B cell (primary cell): ENCODE data around the gene TRMT11. TPM values are rescaled to one million over a fixed set of nuclear protein-coding genes. Genes with fewer than 3 reads are reported as not detected.

Source experiments
- ATAC-seq: fragments of 200-7000 bp; cut with Tn5 transposase; one replicate; pipeline ENCODE4 v1.10.0; 2021; ENCODE audit warnings: low read depth, mild to moderate bottlenecking, moderate number of reproducible peaks, moderate library complexity
- CTCF ChIA-PET: fragments of 350-600 bp; sonication (Branson Sonifier 250); formaldehyde crosslinking; loops from one replicate; lab custom pipeline; 2021; ENCODE audit warnings: antibody characterized with exemption, inconsistent platforms; lab: Charles Lee
- POLR2A ChIA-PET: fragments of 350-600 bp; sonication (Branson Sonifier 250); formaldehyde crosslinking; loops from one replicate; lab custom pipeline; 2021; ENCODE audit warnings: antibody characterized with exemption; lab: Charles Lee
- DNase-seq: peaks from one replicate; pipeline ENCODE4 v3.0.0; 2013
- H2AFZ ChIP-seq: 2 replicates; pipeline ENCODE4 v1.6.1; 2012; ENCODE audit warnings: mild to moderate bottlenecking, low read depth, low read length; ENCODE audit not compliant: insufficient read depth, poor library complexity, severe bottlenecking
- H3K27ac ChIP-seq, 2 donors: 1 replicate in 1 of 2; 2 replicates in 1 of 2; pipeline ENCODE4 v1.5.1; 2012 to 2013; ENCODE audit warnings: low read length in 2 of 2, mild to moderate bottlenecking in 2 of 2, moderate library complexity in 1 of 2
- H3K27me3 ChIP-seq, 4 experiments: fragments of 200-600 bp in 1 of 4; sonication (generic) in 1 of 4; replicated peaks in 1 of 4; 1 replicate in 2 of 4; 2 replicates in 2 of 4; pipeline versions ENCODE4 v1.6.1 to v1.7.0; 2013 to 2016; ENCODE audit warnings: low read length in 3 of 4, mild to moderate bottlenecking in 2 of 4, mixed read lengths in 1 of 4, moderate library complexity in 1 of 4; ENCODE audit not compliant: insufficient read depth in 4 of 4, control insufficient read depth in 3 of 4; ENCODE audit errors: control extremely low read depth in 1 of 4
- H3K36me3 ChIP-seq, 2 experiments: replicated peaks in 1 of 2; 1 replicate in 1 of 2; 2 replicates in 1 of 2; pipeline versions ENCODE4 v1.6.1 to v1.7.1; 2013; ENCODE audit warnings: low read length in 1 of 2; ENCODE audit not compliant: insufficient read depth in 2 of 2, control insufficient read depth in 1 of 2; ENCODE audit errors: control extremely low read depth in 1 of 2, extremely low read depth in 1 of 2
- H3K4me1 ChIP-seq, 2 donors: fragments of 200-600 bp in 1 of 2; sonication (generic) in 1 of 2; 1 replicate in 1 of 2; 2 replicates in 1 of 2; pipeline versions ENCODE4 v1.5.1 to v1.6.1; 2013 to 2017; ENCODE audit warnings: low read length in 2 of 2; ENCODE audit not compliant: control insufficient read depth in 2 of 2, insufficient read depth in 2 of 2
- H3K4me2 ChIP-seq: replicated peaks from 2 replicates; pipeline ENCODE3; 2012; ENCODE audit warnings: mild to moderate bottlenecking, low read depth, low read length; ENCODE audit not compliant: poor library complexity, severe bottlenecking
- H3K4me3 ChIP-seq, 5 experiments: fragments of 200-600 bp in 1 of 5; sonication (generic) in 1 of 5; 1 replicate in 3 of 5; 2 replicates in 2 of 5; pipeline versions ENCODE4 v1.5.1 to v1.7.0; 2011 to 2016; ENCODE audit warnings: low read length in 4 of 5, mild to moderate bottlenecking in 4 of 5, low read depth in 2 of 5, control low read depth in 1 of 5, moderate library complexity in 1 of 5; ENCODE audit not compliant: insufficient read depth in 1 of 5; ENCODE audit errors: control extremely low read depth in 1 of 5, extremely low read depth in 1 of 5
- H3K79me2 ChIP-seq: fragments of 200-600 bp; sonication (generic); one replicate; pipeline ENCODE4 v1.6.0; 2016; ENCODE audit warnings: low read length; ENCODE audit not compliant: control insufficient read depth, insufficient read depth
- H3K9ac ChIP-seq: fragments of 200-600 bp; sonication (generic); 2 replicates; pipeline ENCODE4 v1.6.1; 2017; ENCODE audit warnings: mild to moderate bottlenecking, low read length, moderate library complexity
- H3K9me3 ChIP-seq, 3 donors: one replicate each; pipeline versions ENCODE4 v1.6.1 to v1.7.1; 2013; ENCODE audit warnings: low read length in 2 of 3; ENCODE audit not compliant: control insufficient read depth in 2 of 3, insufficient read depth in 1 of 3; ENCODE audit errors: control extremely low read depth in 1 of 3
- H4K20me1 ChIP-seq: 2 replicates; pipeline ENCODE4 v1.6.0; 2012; ENCODE audit warnings: mild to moderate bottlenecking, low read length; ENCODE audit not compliant: insufficient read depth, control insufficient read depth, poor library complexity, severe bottlenecking
- H3K27ac Mint-ChIP-seq: one replicate; pipeline ENCODE4 v1.8.0; 2021; ENCODE audit warnings: mixed read lengths
- H3K27me3 Mint-ChIP-seq: one replicate; pipeline ENCODE4 v1.8.0; 2021; ENCODE audit warnings: mixed read lengths
- H3K4me1 Mint-ChIP-seq: one replicate; pipeline ENCODE4 v1.8.0; 2021; ENCODE audit warnings: mixed read lengths
- H3K4me3 Mint-ChIP-seq: one replicate; pipeline ENCODE4 v1.8.0; 2021; ENCODE audit warnings: mixed read lengths
- H3K9me3 Mint-ChIP-seq: one replicate; pipeline ENCODE4 v1.8.0; 2022; ENCODE audit warnings: mixed read lengths; ENCODE audit not compliant: insufficient read depth
- EZH2 ChIP-seq: IDR thresholded peaks from 2 replicates; pipeline ENCODE4 v1.6.1; 2012; ENCODE audit warnings: borderline replicate concordance, low read depth, mild to moderate bottlenecking, moderate library complexity, low read length; ENCODE audit not compliant: insufficient read depth, poor library complexity, severe bottlenecking
- WGBS: methylation state at CpG from one replicate; pipeline ENCODE4 v1.1.5; 2013; ENCODE audit warnings: missing lambda C conversion rate; ENCODE audit not compliant: insufficient coverage; 5-methylcytosine and 5-hydroxymethylcytosine counted together
- intact Hi-C: fragments of 100-400 bp; cut with micrococcal nuclease; formaldehyde crosslinking; loops from one replicate; pipeline ENCODE4 v1.10.0; 2022
- polyA plus RNA-seq: library from polyadenylated mRNA; depleted of rRNA; stranded (reverse); fragments of >200 nt; gene quantifications from 2 replicates; pipeline ENCODE4 v1.2.3, GENCODE V29; 2012
- total RNA-seq, 2 donors: library from RNA; stranded (reverse); fragments of 120-200 nt in 1 of 2; gene quantifications; 1 replicate in 1 of 2; 2 replicates in 1 of 2; pipeline versions ENCODE4 v1.2.3 to v1.2.4, GENCODE V29; 2013 to 2022
- TF ChIP-seq, protein P1 (sequence below): fragments of 200-600 bp; IDR thresholded peaks from one replicate; pipeline ENCODE4 v1.8.0; 2022; ENCODE audit warnings: antibody characterized with exemption, mild to moderate bottlenecking

Gene TRMT11
- total and polyA plus RNA-seq, 2 donors (not counting 1 experiment from before 2014, with no cell fraction given): 12.1 to 30.4 TPM

DNA sequence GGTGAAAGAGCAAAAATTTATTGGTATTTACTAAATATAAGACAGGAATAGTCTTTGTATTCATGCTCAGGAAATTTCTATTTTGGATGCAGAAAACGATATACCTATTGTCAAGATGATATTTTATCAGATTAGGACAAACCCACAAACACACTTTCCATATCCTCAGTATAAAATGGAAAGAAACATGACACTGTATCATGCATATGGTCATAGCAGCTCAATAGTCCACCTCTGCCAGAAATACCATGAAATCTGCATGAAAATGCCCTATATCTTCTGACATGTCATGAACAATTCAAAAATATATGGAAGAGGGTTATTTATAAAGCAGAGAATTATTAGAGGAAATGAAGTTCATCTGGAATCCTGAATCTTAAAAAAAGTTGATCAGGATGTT, 41.4 kb upstream of the TRMT11 start:
- Histone ChIP-seq H3K9ac (no peak overlapping the region), H3K9me3 (no peaks in the 10 kb centered on the region), H3K27me3 (peaks cover 0 to 9% (median 3%) of the 10 kb centered on the region in 4 experiments), H2AFZ (no peak overlapping the region), H3K4me1 (no peaks in the 10 kb centered on the region), H3K27ac (no peak overlapping the region), H3K79me2 (no peaks in the 10 kb centered on the region), H3K4me2 (no peak overlapping the region), H3K36me3 (no peaks in the 10 kb centered on the region), H4K20me1 (no peaks in the 10 kb centered on the region), H3K4me3 (no peak overlapping the region)
- DNase-seq (no peak), ATAC-seq (no peak)
- no CpG with 5 or more reads among the region's 1 CpG for WGBS
- CTCF ChIA-PET: no interaction called here
- H3K9me3 Mint-ChIP-seq: no peaks in the 10 kb centered on the region
- no peak overlapping the region for H3K27ac Mint-ChIP-seq
- TF ChIP-seq, protein P1, sequence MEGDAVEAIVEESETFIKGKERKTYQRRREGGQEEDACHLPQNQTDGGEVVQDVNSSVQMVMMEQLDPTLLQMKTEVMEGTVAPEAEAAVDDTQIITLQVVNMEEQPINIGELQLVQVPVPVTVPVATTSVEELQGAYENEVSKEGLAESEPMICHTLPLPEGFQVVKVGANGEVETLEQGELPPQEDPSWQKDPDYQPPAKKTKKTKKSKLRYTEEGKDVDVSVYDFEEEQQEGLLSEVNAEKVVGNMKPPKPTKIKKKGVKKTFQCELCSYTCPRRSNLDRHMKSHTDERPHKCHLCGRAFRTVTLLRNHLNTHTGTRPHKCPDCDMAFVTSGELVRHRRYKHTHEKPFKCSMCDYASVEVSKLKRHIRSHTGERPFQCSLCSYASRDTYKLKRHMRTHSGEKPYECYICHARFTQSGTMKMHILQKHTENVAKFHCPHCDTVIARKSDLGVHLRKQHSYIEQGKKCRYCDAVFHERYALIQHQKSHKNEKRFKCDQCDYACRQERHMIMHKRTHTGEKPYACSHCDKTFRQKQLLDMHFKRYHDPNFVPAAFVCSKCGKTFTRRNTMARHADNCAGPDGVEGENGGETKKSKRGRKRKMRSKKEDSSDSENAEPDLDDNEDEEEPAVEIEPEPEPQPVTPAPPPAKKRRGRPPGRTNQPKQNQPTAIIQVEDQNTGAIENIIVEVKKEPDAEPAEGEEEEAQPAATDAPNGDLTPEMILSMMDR: no peak
- TF ChIP-seq EZH2: no peak
- H3K4me1 Mint-ChIP-seq: no peaks in the 10 kb centered on the region
- H3K27me3 Mint-ChIP-seq: peaks cover 14% of the 10 kb centered on the region
- no peak overlapping the region for H3K4me3 Mint-ChIP-seq
- POLR2A ChIA-PET: no interaction called here
- intact Hi-C loops: no loop called here

DNA sequence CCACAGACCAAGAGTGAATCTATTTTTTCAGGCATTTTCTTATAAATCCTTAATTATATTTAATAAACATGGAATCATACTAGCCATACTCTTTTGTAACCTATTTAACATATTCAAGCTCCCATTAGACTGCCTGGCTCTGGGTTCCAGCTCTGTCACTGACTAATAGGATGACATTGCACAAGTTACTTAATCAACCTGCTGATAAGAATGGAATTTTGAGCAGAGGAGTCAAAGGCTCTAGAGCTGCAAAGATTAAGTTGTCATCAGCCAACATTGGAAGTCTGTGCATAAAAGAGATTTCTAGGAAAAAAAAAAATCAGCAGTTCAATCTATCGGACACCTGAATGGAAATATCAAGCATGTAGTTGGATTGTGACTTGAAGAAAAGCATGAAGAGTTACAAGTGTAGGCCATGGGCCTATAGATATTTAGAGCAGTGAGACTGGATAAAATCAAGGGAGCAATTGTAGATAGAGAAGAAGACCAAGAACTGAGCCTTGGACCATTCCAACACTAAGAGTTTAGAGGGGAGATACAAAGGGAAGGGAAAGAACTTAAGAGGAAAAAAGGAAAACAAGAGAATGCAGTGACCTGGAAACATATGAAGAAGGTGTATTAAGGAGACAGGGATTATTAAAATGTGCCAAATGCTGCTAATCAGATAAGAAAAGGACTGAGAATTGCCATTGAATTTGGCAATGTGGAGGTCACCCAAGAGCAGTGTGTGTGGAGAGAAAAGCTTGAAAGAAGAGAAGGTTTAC, 40.8 kb upstream of the TRMT11 start:
- intact Hi-C loops: no loop called here
- no peak for TF ChIP-seq EZH2
- TF ChIP-seq, protein P1: no peak
- 100% methylated on average over 1 of the region's 1 CpG for WGBS
- Histone ChIP-seq H3K27ac (no peak overlapping the region), H3K79me2 (no peaks in the 10 kb centered on the region), H3K36me3 (no peaks in the 10 kb centered on the region), H3K4me1 (no peaks in the 10 kb centered on the region), H3K27me3 (peaks cover 0 to 7% (median 2%) of the 10 kb centered on the region in 4 experiments), H3K4me2 (no peak overlapping the region), H3K9me3 (no peaks in the 10 kb centered on the region), H4K20me1 (no peaks in the 10 kb centered on the region), H2AFZ (no peak overlapping the region), H3K9ac (no peak overlapping the region), H3K4me3 (no peak overlapping the region)
- no peak for ATAC-seq
- Mint-ChIP-seq H3K4me1 (no peaks in the 10 kb centered on the region), H3K4me3 (no peak overlapping the region), H3K27me3 (peaks cover 14% of the 10 kb centered on the region), H3K9me3 (no peaks in the 10 kb centered on the region), H3K27ac (no peak overlapping the region)
- no peak for DNase-seq
- ChIA-PET CTCF (interaction anchor here (0.6 kb wide), 1 partner anchor 171 kb away, joined by 4 read pairs; no protein-coding TSS in a partner anchor), POLR2A (no interaction called here)
